GM23338 (cell line): ENCODE results near the gene CCDC181. TPM values are rescaled to one million over a fixed set of nuclear protein-coding genes. Genes with fewer than 3 reads are reported as not detected.

ENCODE experiments used
- ATAC-seq: fragments of 200-7000 bp; cut with Tn5 transposase; 3 replicates; pipeline ENCODE4 v1.9.1; 2020
- DNase-seq: peaks from one replicate; pipeline ENCODE4 v3.0.0-alpha.2; 2015; ENCODE audit warnings: low spot score
- H2AFZ ChIP-seq: fragments of 200-600 bp; sonication (generic); 2 replicates; pipeline ENCODE4 v1.8.0; 2016; ENCODE audit warnings: antibody characterized with exemption, mild to moderate bottlenecking, moderate library complexity
- H3F3A ChIP-seq: fragments of 200-600 bp; sonication (generic); replicated peaks from 2 replicates; pipeline ENCODE4 v1.8.0; 2017; ENCODE audit warnings: antibody characterized with exemption, mixed run types, low read depth
- H3K27ac ChIP-seq: fragments of 200-600 bp; sonication (generic); 2 replicates; pipeline ENCODE4 v1.6.1; 2016; ENCODE audit warnings: low read depth
- H3K27me3 ChIP-seq: fragments of 200-600 bp; sonication (generic); 2 replicates; pipeline ENCODE4 v1.8.0; 2016; ENCODE audit warnings: mild to moderate bottlenecking, mixed run types, moderate library complexity; ENCODE audit not compliant: insufficient read depth
- H3K36me3 ChIP-seq: fragments of 200-600 bp; sonication (generic); 2 replicates; pipeline ENCODE4 v1.8.0; 2016; ENCODE audit warnings: mild to moderate bottlenecking; ENCODE audit not compliant: insufficient read depth
- H3K4me1 ChIP-seq: fragments of 200-600 bp; sonication (generic); 2 replicates; pipeline ENCODE4 v1.8.0; 2016; ENCODE audit warnings: mild to moderate bottlenecking, moderate library complexity; ENCODE audit not compliant: insufficient read depth
- H3K4me2 ChIP-seq: fragments of 200-600 bp; sonication (generic); 2 replicates; pipeline ENCODE4 v1.7.1; 2017; ENCODE audit warnings: mixed run types
- H3K4me3 ChIP-seq: fragments of 200-600 bp; sonication (generic); 2 replicates; pipeline ENCODE4 v1.6.1; 2016; ENCODE audit warnings: mixed run types
- H3K79me2 ChIP-seq: fragments of 200-600 bp; sonication (generic); replicated peaks from 2 replicates; pipeline ENCODE4 v1.8.0; 2017; ENCODE audit warnings: mild to moderate bottlenecking; ENCODE audit not compliant: insufficient read depth
- H3K9me2 ChIP-seq: fragments of 200-600 bp; sonication (generic); 2 replicates; pipeline ENCODE4 v1.8.0; 2017; ENCODE audit not compliant: insufficient read depth
- H4K20me1 ChIP-seq: fragments of 200-600 bp; sonication (generic); replicated peaks from 2 replicates; pipeline ENCODE4 v1.8.0; 2017; ENCODE audit warnings: mild to moderate bottlenecking; ENCODE audit not compliant: insufficient read depth
- H3K27ac Mint-ChIP-seq: 2 replicates; pipeline ENCODE4 v1.8.0; 2020; ENCODE audit warnings: inconsistent platforms, mild to moderate bottlenecking, moderate library complexity, mixed read lengths
- H3K27me3 Mint-ChIP-seq: 3 replicates; pipeline ENCODE4 v1.8.0; 2022; ENCODE audit warnings: low read depth, mild to moderate bottlenecking, moderate library complexity, mixed read lengths, inconsistent platforms; ENCODE audit not compliant: insufficient read depth, poor library complexity
- H3K36me3 Mint-ChIP-seq: 3 replicates; pipeline ENCODE4 v1.8.0; 2021; ENCODE audit warnings: low read depth, mild to moderate bottlenecking, inconsistent platforms, moderate library complexity, mixed read lengths
- H3K4me1 Mint-ChIP-seq: 3 replicates; pipeline ENCODE4 v1.8.0; 2020; ENCODE audit warnings: mild to moderate bottlenecking, inconsistent platforms, mixed read lengths
- H3K4me3 Mint-ChIP-seq: 3 replicates; pipeline ENCODE4 v1.8.0; 2021; ENCODE audit warnings: moderate library complexity, mild to moderate bottlenecking, inconsistent platforms, mixed read lengths
- H3K9me3 Mint-ChIP-seq: 3 replicates; pipeline ENCODE4 v1.8.0; 2020; ENCODE audit warnings: moderate library complexity, mild to moderate bottlenecking, inconsistent platforms, mixed read lengths
- CREB1 ChIP-seq: fragments of 250-450 bp; sonication (Bioruptor Pico); IDR thresholded peaks from 2 replicates; pipeline ENCODE4 v1.5.0; 2020; ENCODE audit warnings: low read depth, mild to moderate bottlenecking, moderate library complexity
- CTCF ChIP-seq, 2 experiments: fragments of 200-600 bp in 1 of 2; sonication (generic) in 1 of 2; conservative IDR thresholded peaks; 2 replicates each; pipeline versions ENCODE4 v1.5.1 to v1.6.1; 2016 to 2017; ENCODE audit warnings: antibody characterized with exemption in 2 of 2, low read depth in 2 of 2, mild to moderate bottlenecking in 2 of 2, moderate library complexity in 1 of 2
- ETS1 ChIP-seq: IDR thresholded peaks from 2 replicates; pipeline ENCODE4 v1.6.1; 2016; ENCODE audit warnings: antibody characterized with exemption
- EZH2 ChIP-seq: fragments of 200-600 bp; sonication (generic); IDR thresholded peaks from one replicate; pipeline ENCODE4 v1.8.0; 2017; ENCODE audit warnings: antibody characterized with exemption, mild to moderate bottlenecking, low read depth; ENCODE audit not compliant: unreplicated experiment
- JUNB ChIP-seq: IDR thresholded peaks from one replicate; pipeline ENCODE4 v1.6.1; 2016; ENCODE audit warnings: antibody characterized with exemption; ENCODE audit not compliant: unreplicated experiment
- POLR2AphosphoS5 ChIP-seq: IDR thresholded peaks from 2 replicates; pipeline ENCODE4 v1.6.1; 2016; ENCODE audit warnings: antibody characterized with exemption, low read depth
- REST ChIP-seq: IDR thresholded peaks from one replicate; pipeline ENCODE4 v1.6.1; 2018; ENCODE audit warnings: antibody characterized with exemption; ENCODE audit not compliant: unreplicated experiment
- STAT1 ChIP-seq: IDR thresholded peaks from one replicate; pipeline ENCODE4 v1.6.1; 2016; ENCODE audit warnings: antibody characterized with exemption; ENCODE audit not compliant: unreplicated experiment
- ZNF114 ChIP-seq: fragments of 250-450 bp; sonication (Bioruptor Pico); IDR thresholded peaks from 2 replicates; pipeline ENCODE4 v1.5.0; 2020; ENCODE audit warnings: mild to moderate bottlenecking, moderate library complexity
- ZNF331 ChIP-seq: fragments of 250-450 bp; sonication (Bioruptor Pico); IDR thresholded peaks from 2 replicates; pipeline ENCODE4 v1.5.0; 2020; ENCODE audit warnings: low read depth, mild to moderate bottlenecking, moderate library complexity
- ZNF462 ChIP-seq: fragments of 250-450 bp; sonication (Bioruptor Pico); IDR thresholded peaks from 2 replicates; pipeline ENCODE4 v1.5.0; 2020; ENCODE audit warnings: mild to moderate bottlenecking, moderate library complexity
- polyA plus RNA-seq: library from polyadenylated mRNA; unstranded; fragments of >200 nt; fragmentation: Nextera tagmentation; extraction: Ambion mirVana; gene quantifications from 2 replicates; pipeline ENCODE4 v1.2.1, GENCODE V29; 2016
- total RNA-seq: library from RNA; depleted of rRNA; stranded (reverse); fragments of >200 nt; shearing (Covaris generic); gene quantifications from 2 replicates; pipeline ENCODE4 v1.2.3, GENCODE V29; 2014

CCDC181 gene
- total and polyA plus RNA-seq, 2 experiments from 2014 or later, result 3.4 to 9.0 TPM

- TF ChIP-seq ETS1 (peak; percentile 67), STAT1 (no peak), EZH2 (no peak), CREB1 (CRISPR knock-in tag) (peak; percentile 44), REST (no peak), JUNB (no peak)
Measured at GRCh38 chr1:169367686-169368405, 59.4 kb downstream of the CCDC181 start, which contains the start of the genes BLZF1 and NME7 (continued).

GRCh38 chr1:169367096-169367685 lies 60.1 kb downstream of the CCDC181 start:
- Mint-ChIP-seq H3K36me3 (peaks cover 6% of the 10 kb centered on the region; the same call in 2 of the 3 replicates), H3K4me1 (no peaks in the 10 kb centered on the region), H3K27me3 (no peaks in the 10 kb centered on the region), H3K4me3 (no peak overlapping the region), H3K9me3 (no peaks in the 10 kb centered on the region; the same call in 2 of the 3 replicates), H3K27ac (no peak overlapping the region)
- peaks cover 4% of the 10 kb centered on the region; the same call in 1 of the 2 replicates for H3K36me3 ChIP-seq
- no peaks in the 10 kb centered on the region for H3K27me3 ChIP-seq
- H3K4me1 ChIP-seq, result peaks cover 18% of the 10 kb centered on the region
- peak; percentile 3 for DNase-seq
- peak overlapping the region; percentile 60 for H3K4me3 ChIP-seq
- peaks cover 48% of the 10 kb centered on the region for H3K79me2 ChIP-seq
- H3F3A ChIP-seq, result no peaks in the 10 kb centered on the region
- H2AFZ ChIP-seq, result peak overlapping the region; percentile 63
- peak overlapping the region; percentile 86 for H3K4me2 ChIP-seq
- no peaks in the 10 kb centered on the region for H4K20me1 ChIP-seq
- H3K27ac ChIP-seq, result no peak overlapping the region
- no peaks in the 10 kb centered on the region for H3K9me2 ChIP-seq
- no peak for ATAC-seq
- TF ChIP-seq ZNF331 (no peak), STAT1 (no peak), CTCF (conservative IDR thresholded peaks at IDR 0.05; ENCODE audit: low read depth in 2 of 2) (no peak), ZNF462 (CRISPR knock-in tag) (no peak), CREB1 (CRISPR knock-in tag) (no peak), POLR2AphosphoS5 (no peak), ZNF114 (no peak)
